ENCODE results near the gene LRRC46. TPM values are rescaled to one million over a fixed set of nuclear protein-coding genes. Genes with fewer than 3 reads are reported as not detected.

LRRC46 gene
- total RNA-seq, 1 experiment from 2014 or later, result 1.2 TPM

DNA sequence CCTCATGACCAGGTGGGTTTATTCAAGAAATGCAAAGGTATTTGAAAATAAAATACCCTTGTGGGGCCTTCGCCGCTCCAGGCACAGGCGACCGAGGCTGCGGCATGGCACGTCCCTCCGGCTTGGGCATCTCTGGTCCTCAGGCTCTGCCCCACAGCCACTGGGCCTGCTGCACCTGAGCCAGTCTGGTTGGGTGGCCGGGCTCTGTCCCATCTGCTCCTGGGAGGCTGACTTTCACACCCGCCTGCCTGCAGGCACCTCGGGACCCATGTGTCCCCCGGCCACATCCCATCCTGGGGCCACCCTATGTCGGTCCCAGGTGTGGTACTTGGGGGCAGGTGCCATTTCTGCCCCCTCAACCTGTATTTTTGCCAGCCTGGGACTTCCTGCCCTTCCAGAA lies 30.8 kb upstream of the LRRC46 start:
- Mint-ChIP-seq H3K27ac (ENCODE audit: low read depth, unreplicated experiment) (no peak overlapping the region), H3K9me3 (ENCODE audit: unreplicated experiment) (no peaks in the 10 kb centered on the region), H3K27me3 (ENCODE audit: insufficient read depth, unreplicated experiment) (peaks cover 26% of the 10 kb centered on the region), H3K36me3 (ENCODE audit: insufficient read depth, unreplicated experiment) (no peaks in the 10 kb centered on the region), H3K4me1 (ENCODE audit: insufficient read depth, unreplicated experiment) (no peaks in the 10 kb centered on the region), H3K4me3 (ENCODE audit: unreplicated experiment) (no peak overlapping the region)
- TF ChIP-seq CTCF (IDR thresholded peaks at IDR 0.05; ENCODE audit: unreplicated experiment), result no peak
- DNase-seq (ENCODE audit: unreplicated experiment), result no peak
- ChIA-PET CTCF (interaction anchor here (0.6 to 3.1 kb wide), 6 partner anchors 8 to 218 kb away, joined by 3 to 33 read pairs (median 5); no protein-coding TSS in a partner anchor), POLR2A (interaction anchor here (1.4 kb wide), 1 partner anchor 135 kb away, joined by 3 read pairs; no protein-coding TSS in a partner anchor)
- no TSS peak for BruUV-seq (replicated peaks)
- intact Hi-C loops (cut with micrococcal nuclease), result no loop called here

DNA sequence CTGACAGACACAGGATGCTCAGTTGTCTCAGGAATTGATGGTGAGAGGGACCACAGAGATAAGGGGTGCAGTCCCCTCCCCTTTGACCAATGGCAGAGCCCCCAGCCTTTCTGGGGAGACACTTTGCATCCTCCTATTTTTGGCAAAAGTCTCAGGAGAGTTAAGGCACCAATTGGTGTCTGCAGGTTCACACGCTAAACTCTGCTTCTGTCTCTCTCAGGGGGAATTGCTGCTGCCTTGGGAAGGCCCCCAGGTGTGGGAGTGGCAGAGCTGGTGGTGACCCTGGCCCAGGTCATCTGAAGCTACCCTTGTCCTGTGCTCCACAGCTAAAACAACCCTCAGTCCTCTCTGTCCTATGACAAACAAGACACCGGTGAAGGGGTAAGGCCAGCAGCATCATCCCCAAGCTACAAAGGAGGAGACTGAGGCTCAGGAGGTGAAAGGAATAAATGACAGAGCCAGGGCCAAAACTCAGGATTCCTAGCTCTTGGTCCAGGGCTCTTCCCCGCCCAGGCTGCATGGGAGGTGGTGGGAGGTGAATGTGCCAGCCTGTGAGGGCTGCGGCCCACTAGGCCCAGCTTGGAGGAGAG lies 30.2 kb upstream of the LRRC46 start:
- POLR2A ChIA-PET, result interaction anchor here (1.4 kb wide), 1 partner anchor 136 kb away, joined by 3 read pairs; no protein-coding TSS in a partner anchor
- intact Hi-C loops (cut with micrococcal nuclease), result no loop called here
- BruUV-seq (replicated peaks), result no TSS peak
- TF ChIP-seq CTCF (IDR thresholded peaks at IDR 0.05; ENCODE audit: unreplicated experiment), result no peak
- DNase-seq (ENCODE audit: unreplicated experiment), result no peak
- CTCF ChIA-PET, result interaction anchor here (0.6 to 3.1 kb wide), 17 partner anchors 8 to 217 kb away, joined by 3 to 33 read pairs (median 4); partner anchors contain the start of gene OSBPL7
- no peak overlapping the region for H3K27ac Mint-ChIP-seq (ENCODE audit: low read depth, unreplicated experiment)
- H3K27me3 Mint-ChIP-seq (ENCODE audit: insufficient read depth, unreplicated experiment), result peaks cover 20% of the 10 kb centered on the region
- H3K36me3 Mint-ChIP-seq (ENCODE audit: insufficient read depth, unreplicated experiment), result no peaks in the 10 kb centered on the region
- H3K9me3 Mint-ChIP-seq (ENCODE audit: unreplicated experiment), result no peaks in the 10 kb centered on the region
- H3K4me1 Mint-ChIP-seq (ENCODE audit: insufficient read depth, unreplicated experiment), result no peaks in the 10 kb centered on the region
- H3K4me3 Mint-ChIP-seq (ENCODE audit: unreplicated experiment), result no peak overlapping the region

- CTCF ChIA-PET, result interaction anchor here (0.6 to 3.1 kb wide), 18 partner anchors 9 to 216 kb away, joined by 3 to 33 read pairs (median 4); partner anchors contain the start of gene OSBPL7
- no TSS peak for BruUV-seq (replicated peaks)
Observed at GRCh38 chr17:47801906-47802305, 29.6 kb upstream of the LRRC46 start.

More at GRCh38 chr17:47801906-47802305, 29.6 kb upstream of the LRRC46 start:
- H3K36me3 Mint-ChIP-seq (ENCODE audit: insufficient read depth, unreplicated experiment), result no peaks in the 10 kb centered on the region
- no peaks in the 10 kb centered on the region for H3K9me3 Mint-ChIP-seq (ENCODE audit: unreplicated experiment)
- intact Hi-C loops (cut with micrococcal nuclease), result loop anchor here (1.0 kb wide), 2 partner anchors 26 to 104 kb away; no protein-coding TSS in a partner anchor
- no peaks in the 10 kb centered on the region for H3K4me1 Mint-ChIP-seq (ENCODE audit: insufficient read depth, unreplicated experiment)
- no peak overlapping the region for H3K27ac Mint-ChIP-seq (ENCODE audit: low read depth, unreplicated experiment)
- no peak overlapping the region for H3K4me3 Mint-ChIP-seq (ENCODE audit: unreplicated experiment)
- TF ChIP-seq CTCF (IDR thresholded peaks at IDR 0.05; ENCODE audit: unreplicated experiment), result no peak
- POLR2A ChIA-PET, result interaction anchor here (0.7 to 1.4 kb wide), 2 partner anchors 72 to 137 kb away, joined by 3 read pairs; no protein-coding TSS in a partner anchor
- DNase-seq (ENCODE audit: unreplicated experiment), result no peak
- H3K27me3 Mint-ChIP-seq (ENCODE audit: insufficient read depth, unreplicated experiment), result peaks cover 14% of the 10 kb centered on the region

Measured in MCF 10A (cell line).